ENCODE measurements around the gene GRPR. TPM values are rescaled to one million over a fixed set of nuclear protein-coding genes. Genes with fewer than 3 reads are reported as not detected.

Gene GRPR
- total RNA-seq, 2 donors from 2014 or later = 0.38 TPM; not detected in 1

Other genes starting within 250 kb of the GRPR start
- not detected for gene MAGEB17, start 43.9 kb downstream of the GRPR start, total RNA-seq

All from natural killer cell treated with Interleukin-12 subunit alpha and Interleukin-12 subunit beta and Interleukin-15 and Interleukin-18, amount 100 ng/mL, for 72 hours (primary cell).